GM23338 (cell line): ENCODE results near the gene TFF2. TPM values are rescaled to one million over a fixed set of nuclear protein-coding genes. Genes with fewer than 3 reads are reported as not detected.

Source experiments
- ATAC-seq: fragments of 200-7000 bp; cut with Tn5 transposase; 3 replicates; pipeline ENCODE4 v1.9.1; 2020
- DNase-seq: peaks from one replicate; pipeline ENCODE4 v3.0.0-alpha.2; 2015; ENCODE audit warnings: low spot score
- H2AFZ ChIP-seq: fragments of 200-600 bp; sonication (generic); 2 replicates; pipeline ENCODE4 v1.8.0; 2016; ENCODE audit warnings: antibody characterized with exemption, mild to moderate bottlenecking, moderate library complexity
- H3F3A ChIP-seq: fragments of 200-600 bp; sonication (generic); replicated peaks from 2 replicates; pipeline ENCODE4 v1.8.0; 2017; ENCODE audit warnings: antibody characterized with exemption, mixed run types, low read depth
- H3K27ac ChIP-seq: fragments of 200-600 bp; sonication (generic); 2 replicates; pipeline ENCODE4 v1.6.1; 2016; ENCODE audit warnings: low read depth
- H3K27me3 ChIP-seq: fragments of 200-600 bp; sonication (generic); 2 replicates; pipeline ENCODE4 v1.8.0; 2016; ENCODE audit warnings: mild to moderate bottlenecking, mixed run types, moderate library complexity; ENCODE audit not compliant: insufficient read depth
- H3K36me3 ChIP-seq: fragments of 200-600 bp; sonication (generic); 2 replicates; pipeline ENCODE4 v1.8.0; 2016; ENCODE audit warnings: mild to moderate bottlenecking; ENCODE audit not compliant: insufficient read depth
- H3K4me1 ChIP-seq: fragments of 200-600 bp; sonication (generic); 2 replicates; pipeline ENCODE4 v1.8.0; 2016; ENCODE audit warnings: mild to moderate bottlenecking, moderate library complexity; ENCODE audit not compliant: insufficient read depth
- H3K4me2 ChIP-seq: fragments of 200-600 bp; sonication (generic); 2 replicates; pipeline ENCODE4 v1.7.1; 2017; ENCODE audit warnings: mixed run types
- H3K4me3 ChIP-seq: fragments of 200-600 bp; sonication (generic); 2 replicates; pipeline ENCODE4 v1.6.1; 2016; ENCODE audit warnings: mixed run types
- H3K79me2 ChIP-seq: fragments of 200-600 bp; sonication (generic); replicated peaks from 2 replicates; pipeline ENCODE4 v1.8.0; 2017; ENCODE audit warnings: mild to moderate bottlenecking; ENCODE audit not compliant: insufficient read depth
- H3K9me2 ChIP-seq: fragments of 200-600 bp; sonication (generic); 2 replicates; pipeline ENCODE4 v1.8.0; 2017; ENCODE audit not compliant: insufficient read depth
- H4K20me1 ChIP-seq: fragments of 200-600 bp; sonication (generic); replicated peaks from 2 replicates; pipeline ENCODE4 v1.8.0; 2017; ENCODE audit warnings: mild to moderate bottlenecking; ENCODE audit not compliant: insufficient read depth
- H3K27ac Mint-ChIP-seq: 2 replicates; pipeline ENCODE4 v1.8.0; 2020; ENCODE audit warnings: inconsistent platforms, mild to moderate bottlenecking, moderate library complexity, mixed read lengths
- H3K27me3 Mint-ChIP-seq: 3 replicates; pipeline ENCODE4 v1.8.0; 2022; ENCODE audit warnings: low read depth, mild to moderate bottlenecking, moderate library complexity, mixed read lengths, inconsistent platforms; ENCODE audit not compliant: insufficient read depth, poor library complexity
- H3K36me3 Mint-ChIP-seq: 3 replicates; pipeline ENCODE4 v1.8.0; 2021; ENCODE audit warnings: low read depth, mild to moderate bottlenecking, inconsistent platforms, moderate library complexity, mixed read lengths
- H3K4me1 Mint-ChIP-seq: 3 replicates; pipeline ENCODE4 v1.8.0; 2020; ENCODE audit warnings: mild to moderate bottlenecking, inconsistent platforms, mixed read lengths
- H3K4me3 Mint-ChIP-seq: 3 replicates; pipeline ENCODE4 v1.8.0; 2021; ENCODE audit warnings: moderate library complexity, mild to moderate bottlenecking, inconsistent platforms, mixed read lengths
- H3K9me3 Mint-ChIP-seq: 3 replicates; pipeline ENCODE4 v1.8.0; 2020; ENCODE audit warnings: moderate library complexity, mild to moderate bottlenecking, inconsistent platforms, mixed read lengths
- CREB1 ChIP-seq: fragments of 250-450 bp; sonication (Bioruptor Pico); IDR thresholded peaks from 2 replicates; pipeline ENCODE4 v1.5.0; 2020; ENCODE audit warnings: low read depth, mild to moderate bottlenecking, moderate library complexity
- EZH2 ChIP-seq: fragments of 200-600 bp; sonication (generic); IDR thresholded peaks from one replicate; pipeline ENCODE4 v1.8.0; 2017; ENCODE audit warnings: antibody characterized with exemption, mild to moderate bottlenecking, low read depth; ENCODE audit not compliant: unreplicated experiment
- EZH2phosphoT487 ChIP-seq: fragments of 200-600 bp; sonication (generic); IDR thresholded peaks from one replicate; pipeline ENCODE4 v1.8.1; 2018; ENCODE audit warnings: antibody characterized with exemption; ENCODE audit not compliant: unreplicated experiment
- JUNB ChIP-seq: IDR thresholded peaks from one replicate; pipeline ENCODE4 v1.6.1; 2016; ENCODE audit warnings: antibody characterized with exemption; ENCODE audit not compliant: unreplicated experiment
- NANOG ChIP-seq: IDR thresholded peaks from 2 replicates; pipeline ENCODE4 v1.6.1; 2016; ENCODE audit warnings: antibody characterized with exemption, borderline replicate concordance
- STAT1 ChIP-seq: IDR thresholded peaks from one replicate; pipeline ENCODE4 v1.6.1; 2016; ENCODE audit warnings: antibody characterized with exemption; ENCODE audit not compliant: unreplicated experiment
- ZNF114 ChIP-seq: fragments of 250-450 bp; sonication (Bioruptor Pico); IDR thresholded peaks from 2 replicates; pipeline ENCODE4 v1.5.0; 2020; ENCODE audit warnings: mild to moderate bottlenecking, moderate library complexity
- ZNF331 ChIP-seq: fragments of 250-450 bp; sonication (Bioruptor Pico); IDR thresholded peaks from 2 replicates; pipeline ENCODE4 v1.5.0; 2020; ENCODE audit warnings: low read depth, mild to moderate bottlenecking, moderate library complexity
- polyA plus RNA-seq: library from polyadenylated mRNA; unstranded; fragments of >200 nt; fragmentation: Nextera tagmentation; extraction: Ambion mirVana; gene quantifications from 2 replicates; pipeline ENCODE4 v1.2.1, GENCODE V29; 2016
- total RNA-seq: library from RNA; depleted of rRNA; stranded (reverse); fragments of >200 nt; shearing (Covaris generic); gene quantifications from 2 replicates; pipeline ENCODE4 v1.2.3, GENCODE V29; 2014
- TF ChIP-seq, protein P1 (sequence below), 2 experiments: fragments of 200-600 bp in 1 of 2; sonication (generic) in 1 of 2; conservative IDR thresholded peaks; 2 replicates each; pipeline versions ENCODE4 v1.5.1 to v1.6.1; 2016 to 2017; ENCODE audit warnings: antibody characterized with exemption in 2 of 2, low read depth in 2 of 2, mild to moderate bottlenecking in 2 of 2, moderate library complexity in 1 of 2
- TF ChIP-seq, protein P2 (sequence below): IDR thresholded peaks from 2 replicates; pipeline ENCODE4 v1.6.1; 2016; ENCODE audit warnings: antibody characterized with exemption
- TF ChIP-seq, protein P3 (sequence below): IDR thresholded peaks from one replicate; pipeline ENCODE4 v1.6.1; 2018; ENCODE audit warnings: antibody characterized with exemption; ENCODE audit not compliant: unreplicated experiment

Gene TFF2
- total and polyA plus RNA-seq, 2 experiments from 2014 or later = not detected

- Mint-ChIP-seq H3K36me3 (no peaks in the 10 kb centered on the region), H3K27me3 (peaks cover 12% of the 10 kb centered on the region), H3K27ac (no peak overlapping the region), H3K4me3 (no peak overlapping the region), H3K9me3 (no peaks in the 10 kb centered on the region), H3K4me1 (peaks cover 4% of the 10 kb centered on the region; the same call in 2 of the 3 replicates)
- no peak overlapping the region for H3K4me2 ChIP-seq
- H3K4me1 ChIP-seq = no peaks in the 10 kb centered on the region
- H2AFZ ChIP-seq = no peak overlapping the region
- H3K79me2 ChIP-seq = no peaks in the 10 kb centered on the region
- no peaks in the 10 kb centered on the region for H4K20me1 ChIP-seq
- no peak for ATAC-seq
- H3K27ac ChIP-seq = no peak overlapping the region
- H3K9me2 ChIP-seq = no peaks in the 10 kb centered on the region
- no peak for DNase-seq
- H3F3A ChIP-seq = no peaks in the 10 kb centered on the region
- no peak overlapping the region for H3K4me3 ChIP-seq
- H3K36me3 ChIP-seq = no peaks in the 10 kb centered on the region
- no peaks in the 10 kb centered on the region for H3K27me3 ChIP-seq
- no peak for TF ChIP-seq JUNB
- no peak for TF ChIP-seq EZH2
- no peak for TF ChIP-seq STAT1
Measured at GRCh38 chr21:42304556-42305454, 46.0 kb downstream of the TFF2 start.

- no peak overlapping the region for H3K27ac Mint-ChIP-seq
- no peaks in the 10 kb centered on the region for H3K36me3 Mint-ChIP-seq
- peaks cover 2% of the 10 kb centered on the region; the same call in 1 of the 3 replicates for H3K4me1 Mint-ChIP-seq
- H3K4me3 ChIP-seq = no peak overlapping the region
- no peaks in the 10 kb centered on the region for H4K20me1 ChIP-seq
- no peak overlapping the region for H3K27ac ChIP-seq
- H3K4me2 ChIP-seq = no peak overlapping the region
- ATAC-seq (no peak), DNase-seq (no peak)
- no peaks in the 10 kb centered on the region for H3K9me3 Mint-ChIP-seq
- H3K4me1 ChIP-seq = no peaks in the 10 kb centered on the region
- peaks cover 12% of the 10 kb centered on the region for H3K27me3 Mint-ChIP-seq
- no peak overlapping the region for H2AFZ ChIP-seq
- H3K79me2 ChIP-seq = no peaks in the 10 kb centered on the region
- no peaks in the 10 kb centered on the region for H3F3A ChIP-seq
- H3K4me3 Mint-ChIP-seq = no peak overlapping the region
- no peaks in the 10 kb centered on the region for H3K36me3 ChIP-seq
- H3K27me3 ChIP-seq = no peaks in the 10 kb centered on the region
- H3K9me2 ChIP-seq = no peaks in the 10 kb centered on the region
- TF ChIP-seq STAT1 (no peak), NANOG (no peak), JUNB (no peak), ZNF114 (CRISPR knock-in tag) (no peak), CREB1 (no peak), EZH2phosphoT487 (no peak), ZNF331 (CRISPR knock-in tag) (no peak)
- TF ChIP-seq, protein P1, sequence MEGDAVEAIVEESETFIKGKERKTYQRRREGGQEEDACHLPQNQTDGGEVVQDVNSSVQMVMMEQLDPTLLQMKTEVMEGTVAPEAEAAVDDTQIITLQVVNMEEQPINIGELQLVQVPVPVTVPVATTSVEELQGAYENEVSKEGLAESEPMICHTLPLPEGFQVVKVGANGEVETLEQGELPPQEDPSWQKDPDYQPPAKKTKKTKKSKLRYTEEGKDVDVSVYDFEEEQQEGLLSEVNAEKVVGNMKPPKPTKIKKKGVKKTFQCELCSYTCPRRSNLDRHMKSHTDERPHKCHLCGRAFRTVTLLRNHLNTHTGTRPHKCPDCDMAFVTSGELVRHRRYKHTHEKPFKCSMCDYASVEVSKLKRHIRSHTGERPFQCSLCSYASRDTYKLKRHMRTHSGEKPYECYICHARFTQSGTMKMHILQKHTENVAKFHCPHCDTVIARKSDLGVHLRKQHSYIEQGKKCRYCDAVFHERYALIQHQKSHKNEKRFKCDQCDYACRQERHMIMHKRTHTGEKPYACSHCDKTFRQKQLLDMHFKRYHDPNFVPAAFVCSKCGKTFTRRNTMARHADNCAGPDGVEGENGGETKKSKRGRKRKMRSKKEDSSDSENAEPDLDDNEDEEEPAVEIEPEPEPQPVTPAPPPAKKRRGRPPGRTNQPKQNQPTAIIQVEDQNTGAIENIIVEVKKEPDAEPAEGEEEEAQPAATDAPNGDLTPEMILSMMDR (conservative IDR thresholded peaks at IDR 0.05; ENCODE audit: low read depth in 2 of 2) = no peak
- TF ChIP-seq, protein P2, sequence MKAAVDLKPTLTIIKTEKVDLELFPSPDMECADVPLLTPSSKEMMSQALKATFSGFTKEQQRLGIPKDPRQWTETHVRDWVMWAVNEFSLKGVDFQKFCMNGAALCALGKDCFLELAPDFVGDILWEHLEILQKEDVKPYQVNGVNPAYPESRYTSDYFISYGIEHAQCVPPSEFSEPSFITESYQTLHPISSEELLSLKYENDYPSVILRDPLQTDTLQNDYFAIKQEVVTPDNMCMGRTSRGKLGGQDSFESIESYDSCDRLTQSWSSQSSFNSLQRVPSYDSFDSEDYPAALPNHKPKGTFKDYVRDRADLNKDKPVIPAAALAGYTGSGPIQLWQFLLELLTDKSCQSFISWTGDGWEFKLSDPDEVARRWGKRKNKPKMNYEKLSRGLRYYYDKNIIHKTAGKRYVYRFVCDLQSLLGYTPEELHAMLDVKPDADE = no peak
- TF ChIP-seq, protein P3, sequence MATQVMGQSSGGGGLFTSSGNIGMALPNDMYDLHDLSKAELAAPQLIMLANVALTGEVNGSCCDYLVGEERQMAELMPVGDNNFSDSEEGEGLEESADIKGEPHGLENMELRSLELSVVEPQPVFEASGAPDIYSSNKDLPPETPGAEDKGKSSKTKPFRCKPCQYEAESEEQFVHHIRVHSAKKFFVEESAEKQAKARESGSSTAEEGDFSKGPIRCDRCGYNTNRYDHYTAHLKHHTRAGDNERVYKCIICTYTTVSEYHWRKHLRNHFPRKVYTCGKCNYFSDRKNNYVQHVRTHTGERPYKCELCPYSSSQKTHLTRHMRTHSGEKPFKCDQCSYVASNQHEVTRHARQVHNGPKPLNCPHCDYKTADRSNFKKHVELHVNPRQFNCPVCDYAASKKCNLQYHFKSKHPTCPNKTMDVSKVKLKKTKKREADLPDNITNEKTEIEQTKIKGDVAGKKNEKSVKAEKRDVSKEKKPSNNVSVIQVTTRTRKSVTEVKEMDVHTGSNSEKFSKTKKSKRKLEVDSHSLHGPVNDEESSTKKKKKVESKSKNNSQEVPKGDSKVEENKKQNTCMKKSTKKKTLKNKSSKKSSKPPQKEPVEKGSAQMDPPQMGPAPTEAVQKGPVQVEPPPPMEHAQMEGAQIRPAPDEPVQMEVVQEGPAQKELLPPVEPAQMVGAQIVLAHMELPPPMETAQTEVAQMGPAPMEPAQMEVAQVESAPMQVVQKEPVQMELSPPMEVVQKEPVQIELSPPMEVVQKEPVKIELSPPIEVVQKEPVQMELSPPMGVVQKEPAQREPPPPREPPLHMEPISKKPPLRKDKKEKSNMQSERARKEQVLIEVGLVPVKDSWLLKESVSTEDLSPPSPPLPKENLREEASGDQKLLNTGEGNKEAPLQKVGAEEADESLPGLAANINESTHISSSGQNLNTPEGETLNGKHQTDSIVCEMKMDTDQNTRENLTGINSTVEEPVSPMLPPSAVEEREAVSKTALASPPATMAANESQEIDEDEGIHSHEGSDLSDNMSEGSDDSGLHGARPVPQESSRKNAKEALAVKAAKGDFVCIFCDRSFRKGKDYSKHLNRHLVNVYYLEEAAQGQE = no peak
Measured at GRCh38 chr21:42303443-42303842, 47.4 kb downstream of the TFF2 start.
